GM12872 (cell line): ENCODE data around the gene IL17REL.

Experiments
- CTCF ChIP-seq: IDR thresholded peaks from 3 replicates; pipeline ENCODE4 v1.5.1; 2011; ENCODE audit warnings: low read depth, mild to moderate bottlenecking, low read length, moderate library complexity; ENCODE audit not compliant: insufficient read depth

The IL17REL gene

GRCh38 chr22:50009251-50009650 is 3.3 kb downstream of the IL17REL start:
- no peak for TF ChIP-seq CTCF

GRCh38 chr22:50008151-50009040 is 4.2 kb downstream of the IL17REL start:
- no peak for TF ChIP-seq CTCF

GRCh38 chr22:50007057-50007511 is 5.5 kb downstream of the IL17REL start:
- TF ChIP-seq CTCF, result no peak

- TF ChIP-seq CTCF, result no peak
Measured at GRCh38 chr22:50004918-50005317, 7.6 kb downstream of the IL17REL start.

GRCh38 chr22:50002791-50003190 is 9.8 kb downstream of the IL17REL start:
- no peak for TF ChIP-seq CTCF

GRCh38 chr22:50001388-50002231 is 11.0 kb downstream of the IL17REL start:
- no peak for TF ChIP-seq CTCF
